ENCODE results near the gene AQP12B.

DNA sequence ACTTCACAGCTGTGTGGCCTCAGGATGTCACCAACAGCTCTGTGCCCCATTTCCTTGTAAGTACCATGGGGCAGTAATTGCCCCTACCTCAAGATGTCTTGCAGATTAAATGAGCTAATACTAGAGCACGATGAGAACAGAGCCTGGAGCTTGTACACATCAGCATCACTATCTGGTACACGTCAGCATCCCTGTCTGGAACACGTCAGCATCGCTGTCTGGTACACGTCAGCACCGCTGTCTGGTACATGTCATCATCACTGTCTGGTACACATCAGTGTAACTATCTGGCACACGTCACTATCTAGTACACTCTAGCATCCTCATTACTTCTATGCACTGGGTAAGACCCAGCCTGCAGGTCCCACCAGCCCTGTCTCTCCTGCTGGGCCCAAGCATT is 46.1 kb upstream of the AQP12B start:
- TF ChIP-seq, protein P1, sequence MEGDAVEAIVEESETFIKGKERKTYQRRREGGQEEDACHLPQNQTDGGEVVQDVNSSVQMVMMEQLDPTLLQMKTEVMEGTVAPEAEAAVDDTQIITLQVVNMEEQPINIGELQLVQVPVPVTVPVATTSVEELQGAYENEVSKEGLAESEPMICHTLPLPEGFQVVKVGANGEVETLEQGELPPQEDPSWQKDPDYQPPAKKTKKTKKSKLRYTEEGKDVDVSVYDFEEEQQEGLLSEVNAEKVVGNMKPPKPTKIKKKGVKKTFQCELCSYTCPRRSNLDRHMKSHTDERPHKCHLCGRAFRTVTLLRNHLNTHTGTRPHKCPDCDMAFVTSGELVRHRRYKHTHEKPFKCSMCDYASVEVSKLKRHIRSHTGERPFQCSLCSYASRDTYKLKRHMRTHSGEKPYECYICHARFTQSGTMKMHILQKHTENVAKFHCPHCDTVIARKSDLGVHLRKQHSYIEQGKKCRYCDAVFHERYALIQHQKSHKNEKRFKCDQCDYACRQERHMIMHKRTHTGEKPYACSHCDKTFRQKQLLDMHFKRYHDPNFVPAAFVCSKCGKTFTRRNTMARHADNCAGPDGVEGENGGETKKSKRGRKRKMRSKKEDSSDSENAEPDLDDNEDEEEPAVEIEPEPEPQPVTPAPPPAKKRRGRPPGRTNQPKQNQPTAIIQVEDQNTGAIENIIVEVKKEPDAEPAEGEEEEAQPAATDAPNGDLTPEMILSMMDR (conservative IDR thresholded peaks at IDR 0.05; ENCODE audit: low read depth, low read length), result no peak
- TF ChIP-seq EZH2 (IDR thresholded peaks at IDR 0.05; ENCODE audit: low read length, unreplicated experiment) (no peak), EZH2phosphoT487 (IDR thresholded peaks at IDR 0.05; ENCODE audit: borderline replicate concordance, low read length) (no peak)
